HG02840 (cell line): Measurements from ENCODE around the gene TYMS.
"Not testable (repeated sequence)": the region's sequence is repeated elsewhere in the genome, so short reads cannot be mapped to it uniquely, and the experiment has no call there.

Experiments used
- ATAC-seq: cut with Tn5 transposase; IDR thresholded peaks from one replicate; pipeline ENCODE4 v1.9.1; 2021; ENCODE audit warnings: mild to moderate bottlenecking, moderate library complexity, moderate number of reproducible peaks; ENCODE audit not compliant: unreplicated experiment, low FRiP score

The TYMS gene

GRCh38 chr18:676736-677135, 19.3 kb downstream of the TYMS start:
- ATAC-seq: no peak

GRCh38 chr18:677145-677544, 19.7 kb downstream of the TYMS start:
- no peak for ATAC-seq

- no peak for ATAC-seq
Observed at GRCh38 chr18:677951-678381, 20.5 kb downstream of the TYMS start.

GRCh38 chr18:678482-679182, 21.2 kb downstream of the TYMS start:
- ATAC-seq: no peak

- no peak for ATAC-seq
Observed at GRCh38 chr18:679516-679915, 22.1 kb downstream of the TYMS start.

GRCh38 chr18:680392-680791, 22.9 kb downstream of the TYMS start:
- ATAC-seq: no peak

- ATAC-seq: no peak
Observed at GRCh38 chr18:681985-682384, 24.5 kb downstream of the TYMS start.

GRCh38 chr18:682416-682815, 25.0 kb downstream of the TYMS start:
- not testable (repeated sequence) for ATAC-seq

- no peak for ATAC-seq
Observed at GRCh38 chr18:682833-683232, 25.4 kb downstream of the TYMS start.

GRCh38 chr18:683531-683930, 26.1 kb downstream of the TYMS start:
- ATAC-seq: no peak

- no peak for ATAC-seq
Observed at GRCh38 chr18:685438-685837, 28.0 kb downstream of the TYMS start.

GRCh38 chr18:686339-687111, 29.1 kb downstream of the TYMS start:
- ATAC-seq: no peak

GRCh38 chr18:688323-688722, 30.9 kb downstream of the TYMS start:
- ATAC-seq: no peak

GRCh38 chr18:692824-693223, 35.4 kb downstream of the TYMS start:
- no peak for ATAC-seq

- no peak for ATAC-seq
Observed at GRCh38 chr18:693466-694187, 36.2 kb downstream of the TYMS start.

- no peak for ATAC-seq
Observed at GRCh38 chr18:697012-697411, 39.6 kb downstream of the TYMS start.

- ATAC-seq: no peak
Observed at GRCh38 chr18:697800-698199, 40.3 kb downstream of the TYMS start.

GRCh38 chr18:703213-703967, 45.9 kb downstream of the TYMS start:
- no peak for ATAC-seq

- ATAC-seq: no peak
Observed at GRCh38 chr18:706405-706804, 49.0 kb downstream of the TYMS start.

- no peak for ATAC-seq
Observed at GRCh38 chr18:708096-708495, 50.6 kb downstream of the TYMS start.

- no peak for ATAC-seq
Observed at GRCh38 chr18:709771-710170, 52.3 kb downstream of the TYMS start.
